K562 (cell line): ENCODE measurements around the gene ENHO.

Experiments
- ATF6 ChIP-seq: sonication (generic); formaldehyde crosslinking; IDR thresholded peaks from 2 replicates; pipeline ENCODE4 v1.4.0; 2020; ENCODE audit warnings: mild to moderate bottlenecking, missing genetic modification reagents
- BRD4 ChIP-seq: fragments of 200-600 bp; sonication (generic); IDR thresholded peaks from 2 replicates; pipeline ENCODE4 v1.6.1; 2017; ENCODE audit warnings: inconsistent platforms
- CTCF ChIP-seq, 3 experiments: IDR thresholded peaks in 2 of 3; conservative IDR thresholded peaks in 1 of 3; 2 replicates each; pipeline ENCODE4 v1.5.1; 2011 to 2012; ENCODE audit warnings: low read length in 3 of 3, mild to moderate bottlenecking in 3 of 3, control low read depth in 2 of 3, improper control_type of control experiment in 1 of 3, inconsistent platforms in 1 of 3, low read depth in 1 of 3, mixed read lengths in 1 of 3, moderate library complexity in 1 of 3; ENCODE audit not compliant: insufficient read depth in 2 of 3
- ETV6 ChIP-seq, 3 experiments: fragments of 150-350 bp in 1 of 3; sonication (generic) in 1 of 3; formaldehyde crosslinking in 1 of 3; IDR thresholded peaks; 2 replicates each; pipeline versions ENCODE4 v1.6.1 to v1.8.0; 2014 to 2022; ENCODE audit warnings: borderline replicate concordance in 2 of 3, low read depth in 2 of 3, antibody characterized with exemption in 1 of 3, low read length in 1 of 3, mild to moderate bottlenecking in 1 of 3, missing genetic modification reagents in 1 of 3
- MAFG ChIP-seq: fragments of 450-650 bp; conservative IDR thresholded peaks from 2 replicates; pipeline ENCODE4 v1.6.1; 2016; ENCODE audit warnings: missing genetic modification characterization, missing compliant biosample characterization
- MYC ChIP-seq, 2 experiments: fragments of 250-450 bp in 1 of 2; sonication (Bioruptor Pico) in 1 of 2; IDR thresholded peaks; 2 replicates each; pipeline versions ENCODE4 v1.5.1 to v1.6.1; 2012 to 2021; ENCODE audit warnings: low read depth in 2 of 2, borderline replicate concordance in 1 of 2, improper control_type of control experiment in 1 of 2, low read length in 1 of 2, mild to moderate bottlenecking in 1 of 2, moderate library complexity in 1 of 2
- PBX2 ChIP-seq, 2 experiments: IDR thresholded peaks in 1 of 2; conservative IDR thresholded peaks in 1 of 2; 2 replicates each; pipeline ENCODE4 v1.6.1; 2016; ENCODE audit warnings: low read depth in 2 of 2, mild to moderate bottlenecking in 1 of 2, missing compliant biosample characterization in 1 of 2, missing genetic modification characterization in 1 of 2, moderate library complexity in 1 of 2
- POLR3A ChIP-seq: IDR thresholded peaks from 2 replicates; pipeline ENCODE4 v1.6.1; 2011; ENCODE audit warnings: borderline replicate concordance, mild to moderate bottlenecking, moderate library complexity; ENCODE audit not compliant: insufficient read length, insufficient read depth; ENCODE audit errors: extremely low read depth
- SPI1 ChIP-seq: IDR thresholded peaks from 2 replicates; pipeline ENCODE4 v1.6.1; 2011; ENCODE audit warnings: low read depth, low read length, control low read depth, borderline replicate concordance
- ZNF717 ChIP-seq: fragments of 250-450 bp; sonication (Bioruptor Pico); IDR thresholded peaks from 2 replicates; pipeline ENCODE4 v1.5.0; 2021
- ZNF785 ChIP-seq: fragments of 250-450 bp; sonication (Bioruptor Pico); IDR thresholded peaks from 2 replicates; pipeline ENCODE4 v1.4.0; 2020; ENCODE audit warnings: mild to moderate bottlenecking

- TF ChIP-seq CTCF (IDR thresholded peaks at IDR 0.05 in 2 of 3, conservative IDR thresholded peaks at IDR 0.05 in 1 of 3; ENCODE audit: insufficient read depth in 2 of 3, low read depth in 1 of 3, low read length in 3 of 3) (no peak), BRD4 (no peak), POLR3A (no peak), ETV6 (IDR thresholded peaks at IDR 0.05; ENCODE audit: borderline replicate concordance in 1 of 2, low read depth in 2 of 2, low read length in 1 of 2) (no peak), ETV6 (CRISPR knock-in tag; IDR thresholded peaks at IDR 0.05; ENCODE audit: borderline replicate concordance) (no peak), PBX2 (CRISPR knock-in tag; IDR thresholded peaks at IDR 0.05; ENCODE audit: low read depth) (no peak), PBX2 (tag; conservative IDR thresholded peaks at IDR 0.05; ENCODE audit: low read depth) (no peak), ZNF717 (CRISPR knock-in tag) (no peak), SPI1 (no peak), MAFG (no peak), MYC (IDR thresholded peaks at IDR 0.05; ENCODE audit: low read depth, low read length) (no peak), MYC (CRISPR knock-in tag; IDR thresholded peaks at IDR 0.05; ENCODE audit: borderline replicate concordance, low read depth) (no peak), ZNF785 (CRISPR knock-in tag) (no peak), ATF6 (no peak)
Measured at GRCh38 chr9:34552606-34552981, 29.8 kb upstream of the ENHO start.
